ENCODE measurements around the gene MSH5. TPM values are rescaled to one million over a fixed set of nuclear protein-coding genes. Genes with fewer than 3 reads are reported as not detected.

MSH5 gene
- total and polyA plus RNA-seq, 9 of the 15 experiments (the other 6 are each of a cell fraction or from before 2014, with no cell fraction given), result 12.5 to 104 (median 46.6) TPM

- peak; percentile 3; the same call in 1 of the 2 replicates for TF ChIP-seq CGGBP1 (CRISPR knock-in tag; IDR thresholded peaks at IDR 0.05)
- no peak for TF ChIP-seq HDAC3 (IDR thresholded peaks at IDR 0.05; ENCODE audit: borderline replicate concordance, partially characterized antibody)
- no peak for TF ChIP-seq ZNF408 (CRISPR knock-in tag; IDR thresholded peaks at IDR 0.05; ENCODE audit: low read depth)
- no peak for TF ChIP-seq KAT8 (IDR thresholded peaks at IDR 0.05; ENCODE audit: low read depth)
- TF ChIP-seq HMGXB4 (CRISPR knock-in tag; IDR thresholded peaks at IDR 0.05), result no peak; the same call in 1 of the 2 replicates
- no peak for TF ChIP-seq RCOR1 (IDR thresholded peaks at IDR 0.05; ENCODE audit: borderline replicate concordance in 1 of 2, low read depth in 2 of 2, low read length in 2 of 2)
- TF ChIP-seq ZFPM2 (CRISPR knock-in tag; IDR thresholded peaks at IDR 0.05), result no peak
- TF ChIP-seq XRCC5 (IDR thresholded peaks at IDR 0.05; ENCODE audit: low read depth, low read length), result peak; percentile 22; the same call in 1 of the 2 replicates
- no peak; the same call in 1 of the 2 replicates for TF ChIP-seq POLR2AphosphoS2 (IDR thresholded peaks at IDR 0.05; ENCODE audit: low read length)
- TF ChIP-seq ZNF124 (CRISPR knock-in tag; IDR thresholded peaks at IDR 0.05), result no peak
- no peak for TF ChIP-seq RFX7 (CRISPR knock-in tag; IDR thresholded peaks at IDR 0.05)
- no peak for TF ChIP-seq GABPA (tag; conservative IDR thresholded peaks at IDR 0.05; ENCODE audit: low read depth)
- no peak for TF ChIP-seq FOXM1 (IDR thresholded peaks at IDR 0.05; ENCODE audit: low read depth)
- peak; percentile 70 for TF ChIP-seq FOXM1 (CRISPR knock-in tag; IDR thresholded peaks at IDR 0.05; ENCODE audit: low read depth)
- TF ChIP-seq HMG20B (CRISPR knock-in tag; IDR thresholded peaks at IDR 0.05), result peak; percentile 86; the same call in 1 of the 2 replicates
- peak; percentile 85 for TF ChIP-seq CHD1 (IDR thresholded peaks at IDR 0.05; ENCODE audit: low read length)
- no peak for TF ChIP-seq ETS2 (tag; IDR thresholded peaks at IDR 0.05; ENCODE audit: borderline replicate concordance, poor library complexity, severe bottlenecking)
- no peak for TF ChIP-seq STAT6 (CRISPR knock-in tag; IDR thresholded peaks at IDR 0.05)
- TF ChIP-seq MEF2D (tag; conservative IDR thresholded peaks at IDR 0.05; ENCODE audit: low read depth), result no peak
- no peak for TF ChIP-seq CBX8 (IDR thresholded peaks at IDR 0.05; ENCODE audit: borderline replicate concordance, extremely low read depth, low read depth, low read length, poor library complexity, severe bottlenecking)
- no peak for TF ChIP-seq ZBTB33 (CRISPR knock-in tag; IDR thresholded peaks at IDR 0.05)
These were observed 805 bp downstream of the MSH5 start (continued) for GRCh38 chr6:31740397-31741223.
